NCI-H1930 (cell line): ENCODE results near the gene NELL2.

ENCODE experiments used
- DNase-seq, 2 experiments: peaks; one replicate each; lab custom pipeline; 2025; lab: John Stamatoyannopoulos, UW

The NELL2 gene

GRCh38 chr12:44465139-44465538, 411.0 kb downstream of the NELL2 start:
- no peak for DNase-seq

- DNase-seq, result peak in 1 of 2 experiments; percentile 54
These were observed 411.9 kb downstream of the NELL2 start for GRCh38 chr12:44464180-44464579.

- DNase-seq, result no peak
These were observed 413.4 kb downstream of the NELL2 start for GRCh38 chr12:44462729-44463128.

- DNase-seq, result no peak
These were observed 415.9 kb downstream of the NELL2 start for GRCh38 chr12:44460261-44460660.

GRCh38 chr12:44459569-44459968, 416.5 kb downstream of the NELL2 start:
- DNase-seq, result peak in 1 of 2 experiments; percentile 46
